HG03457 (cell line): ENCODE results near the gene TMOD2.

ENCODE experiments used
- ATAC-seq: cut with Tn5 transposase; IDR thresholded peaks from one replicate; pipeline ENCODE4 v1.9.1; 2021; ENCODE audit warnings: moderate number of reproducible peaks; ENCODE audit not compliant: unreplicated experiment

The TMOD2 gene

GRCh38 chr15:51750792-51751696 is at the start of gene TMOD2:
Gene TMOD2 (plus strand): TSS chr15:51751597. CDS start chr15:51766442, 14,845 bp downstream.
- ATAC-seq, result peak; percentile 52

DNA sequence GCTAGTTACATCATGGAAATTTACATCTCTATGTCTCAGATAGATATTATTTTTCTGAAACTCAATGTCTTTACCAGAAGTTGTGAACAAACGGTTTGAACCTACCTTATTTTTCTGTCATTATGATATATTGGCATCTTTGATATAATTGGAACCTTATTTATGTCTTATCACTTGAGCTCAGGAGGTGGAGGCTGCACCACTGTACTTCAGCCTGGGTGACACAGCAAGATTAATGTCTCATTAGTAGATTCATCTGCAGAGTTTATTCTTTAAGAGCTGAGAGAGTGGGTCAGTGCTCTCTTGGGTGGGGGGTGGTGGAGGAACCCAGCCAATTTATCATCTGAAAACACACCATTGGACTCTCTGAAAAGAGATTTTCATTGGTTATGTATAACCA is 48.7 kb upstream of the TMOD2 start:
- no peak for ATAC-seq

DNA sequence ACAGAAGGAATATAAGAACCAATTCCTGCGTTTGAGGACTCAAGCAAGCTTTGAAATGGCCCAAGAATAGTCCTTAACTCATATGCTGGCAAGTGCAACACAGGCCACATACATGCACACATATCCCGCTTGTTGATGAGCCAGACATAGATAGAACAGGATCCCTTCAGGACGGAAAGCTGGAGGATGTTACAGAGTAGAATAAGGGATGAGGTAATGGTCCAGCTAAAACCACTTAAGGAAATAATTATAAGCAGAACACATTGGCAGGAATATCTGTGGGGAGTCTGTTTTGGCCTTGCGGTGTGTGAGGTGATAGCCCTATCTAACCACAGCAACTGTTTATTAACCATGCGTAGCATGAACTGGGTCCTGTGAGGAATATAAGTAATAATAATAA is 45.1 kb upstream of the TMOD2 start:
- ATAC-seq, result no peak

DNA sequence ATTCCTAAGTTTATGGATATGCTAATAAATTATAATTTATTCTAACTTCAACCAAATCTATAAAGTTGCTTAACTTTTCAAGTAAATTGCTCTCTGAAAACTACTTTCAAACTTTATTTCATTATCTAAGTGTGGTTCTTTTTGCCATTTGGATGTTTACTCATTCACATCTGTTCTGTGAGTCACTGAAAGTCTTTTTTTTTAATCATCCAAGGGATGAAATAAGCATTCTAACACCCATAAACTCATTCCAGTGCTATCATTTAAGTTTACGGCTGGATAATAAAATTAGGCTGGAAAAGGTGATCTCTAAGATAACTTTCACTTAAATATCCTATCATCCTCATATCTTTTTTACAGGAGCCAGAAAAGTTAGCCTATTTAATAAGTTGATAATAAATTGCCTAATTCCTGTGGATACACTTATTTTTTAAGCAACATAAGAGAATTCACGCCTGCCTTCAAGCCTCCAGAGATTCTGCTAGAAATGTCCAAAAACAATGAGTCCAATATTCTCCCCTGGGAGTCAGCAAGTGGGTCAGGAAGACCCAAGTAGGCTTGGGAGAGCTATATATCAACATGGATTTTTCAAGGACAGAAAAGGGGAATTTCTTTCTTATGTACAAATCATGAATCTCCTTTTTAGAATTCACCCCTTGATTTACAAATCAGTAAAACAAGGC is 44.3 kb upstream of the TMOD2 start:
- no peak for ATAC-seq

DNA sequence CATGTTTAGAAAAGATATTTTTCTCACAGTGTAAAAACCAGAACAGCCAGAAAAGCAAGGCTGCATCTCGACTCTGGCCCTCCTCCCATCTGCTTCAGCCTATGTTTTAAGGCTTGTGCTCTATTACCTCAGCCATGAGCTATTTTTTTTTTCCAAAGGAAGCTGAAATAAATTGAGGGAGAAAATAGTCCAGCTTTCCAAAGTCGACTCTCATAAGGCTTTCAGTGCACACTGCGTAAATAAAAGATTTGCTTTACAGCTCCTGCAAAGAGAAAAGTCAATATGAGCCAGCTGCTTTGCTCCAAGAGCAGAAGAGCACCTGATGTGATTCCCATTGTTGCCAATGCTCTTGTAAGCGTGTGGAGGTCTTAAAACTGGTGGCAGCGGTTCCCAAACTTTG is 43.4 kb upstream of the TMOD2 start:
- ATAC-seq, result no peak

GRCh38 chr15:51709031-51709430 is 42.4 kb upstream of the TMOD2 start:
- ATAC-seq, result no peak

DNA sequence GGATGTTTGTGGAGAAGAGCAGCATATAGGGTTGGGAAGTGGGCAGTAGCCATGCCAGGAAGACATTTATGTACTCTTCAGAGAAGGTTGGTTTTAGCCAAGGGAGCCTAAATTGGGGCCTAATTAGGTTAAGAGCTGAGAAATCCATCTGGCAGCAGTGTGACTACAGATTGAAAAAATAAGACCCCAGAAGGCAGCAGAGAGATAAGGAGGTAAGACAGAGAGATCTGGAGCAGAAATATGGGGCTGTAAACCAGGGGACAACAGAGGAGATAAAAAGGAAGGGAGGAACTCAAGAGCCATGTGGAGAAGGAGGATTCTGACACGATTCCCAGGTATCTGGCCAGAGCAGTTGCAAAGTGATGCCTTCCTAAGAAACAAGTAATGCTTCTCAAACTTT is 37.2 kb upstream of the TMOD2 start:
- ATAC-seq, result no peak

- no peak for ATAC-seq
These were observed 36.5 kb upstream of the TMOD2 start for GRCh38 chr15:51714911-51715310.

- no peak for ATAC-seq
These were observed 33.2 kb upstream of the TMOD2 start for GRCh38 chr15:51718219-51718618.

DNA sequence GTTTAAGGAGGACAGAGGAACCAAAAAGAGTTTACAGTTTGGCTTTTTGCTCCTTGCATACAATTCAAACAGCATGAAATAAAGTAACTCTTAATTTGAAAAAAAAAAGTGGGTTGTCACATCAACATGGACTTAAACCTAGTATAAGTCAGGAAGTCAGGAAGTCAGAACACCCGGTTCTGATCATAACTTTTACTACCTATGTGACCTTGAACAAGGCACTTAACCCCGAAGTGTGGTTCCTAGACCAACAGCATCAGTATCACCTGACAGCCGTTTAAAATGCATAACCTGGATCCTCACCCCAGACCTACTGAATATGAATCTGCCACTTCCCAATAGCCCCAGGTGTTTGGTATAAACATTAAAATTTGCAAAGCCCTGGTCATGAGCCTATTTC is 32.7 kb upstream of the TMOD2 start:
- ATAC-seq, result no peak

DNA sequence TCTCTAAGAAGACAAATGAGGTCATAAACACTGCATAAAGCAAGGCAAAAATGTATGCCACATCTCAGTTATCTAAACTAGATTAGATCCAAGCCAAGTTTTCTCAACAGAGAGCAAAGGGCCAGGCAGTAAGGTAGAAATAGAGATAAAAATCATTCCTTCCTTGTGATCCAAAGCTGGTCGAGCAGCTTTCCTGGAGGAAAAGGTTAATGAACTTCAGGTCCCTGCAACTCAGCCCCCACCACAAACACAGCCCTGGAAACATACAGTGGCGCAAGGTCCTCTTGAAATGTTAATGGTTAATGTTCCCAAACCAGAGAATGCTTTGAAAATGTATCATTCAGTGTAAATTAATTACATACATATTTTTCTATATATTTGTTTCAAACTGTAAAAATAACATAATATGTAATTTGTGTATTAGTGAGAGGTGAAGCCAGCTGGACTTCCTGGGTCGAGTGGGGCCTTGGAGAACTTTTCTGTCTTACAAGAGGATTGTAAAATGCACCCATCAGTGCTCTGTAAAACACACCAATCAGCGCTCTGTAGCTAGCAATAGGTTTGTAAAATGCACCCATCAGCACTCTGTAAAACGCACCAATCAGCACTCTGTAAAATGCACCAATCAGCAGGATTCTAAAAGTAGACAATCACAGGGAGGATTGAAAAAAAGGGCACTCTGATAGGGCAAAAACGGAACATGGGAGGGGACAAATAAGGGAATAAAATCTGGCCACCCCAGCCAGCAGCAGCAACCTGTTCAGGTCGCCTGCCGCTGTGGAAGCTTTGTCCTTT is 31.0 kb upstream of the TMOD2 start:
- no peak for ATAC-seq

GRCh38 chr15:51721199-51721960 is 30.0 kb upstream of the TMOD2 start:
- ATAC-seq, result no peak

DNA sequence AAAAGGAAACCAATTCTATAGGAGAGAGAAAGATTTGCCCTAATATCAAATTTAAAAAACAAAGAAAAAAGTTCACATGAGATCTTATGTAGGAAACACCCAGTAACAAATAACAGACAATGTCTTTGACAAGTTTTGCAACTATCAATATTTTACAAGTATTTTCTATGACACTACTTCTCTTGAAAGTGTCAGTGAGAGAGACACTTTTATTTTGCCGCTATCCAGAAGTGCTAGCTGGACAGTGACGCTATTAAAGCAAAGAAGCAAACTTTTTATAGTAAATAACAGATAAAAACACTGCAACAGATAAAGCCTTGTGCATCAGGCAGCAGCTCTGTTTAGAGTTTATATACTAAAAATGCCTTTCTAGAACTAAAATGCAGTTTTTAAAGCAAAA is 27.2 kb upstream of the TMOD2 start:
- ATAC-seq, result no peak

GRCh38 chr15:51724673-51725072 is 26.7 kb upstream of the TMOD2 start:
- no peak for ATAC-seq

GRCh38 chr15:51726302-51727073 is 24.9 kb upstream of the TMOD2 start:
- ATAC-seq, result peak; percentile 60

- no peak for ATAC-seq
These were observed 24.1 kb upstream of the TMOD2 start for GRCh38 chr15:51727141-51727897.

DNA sequence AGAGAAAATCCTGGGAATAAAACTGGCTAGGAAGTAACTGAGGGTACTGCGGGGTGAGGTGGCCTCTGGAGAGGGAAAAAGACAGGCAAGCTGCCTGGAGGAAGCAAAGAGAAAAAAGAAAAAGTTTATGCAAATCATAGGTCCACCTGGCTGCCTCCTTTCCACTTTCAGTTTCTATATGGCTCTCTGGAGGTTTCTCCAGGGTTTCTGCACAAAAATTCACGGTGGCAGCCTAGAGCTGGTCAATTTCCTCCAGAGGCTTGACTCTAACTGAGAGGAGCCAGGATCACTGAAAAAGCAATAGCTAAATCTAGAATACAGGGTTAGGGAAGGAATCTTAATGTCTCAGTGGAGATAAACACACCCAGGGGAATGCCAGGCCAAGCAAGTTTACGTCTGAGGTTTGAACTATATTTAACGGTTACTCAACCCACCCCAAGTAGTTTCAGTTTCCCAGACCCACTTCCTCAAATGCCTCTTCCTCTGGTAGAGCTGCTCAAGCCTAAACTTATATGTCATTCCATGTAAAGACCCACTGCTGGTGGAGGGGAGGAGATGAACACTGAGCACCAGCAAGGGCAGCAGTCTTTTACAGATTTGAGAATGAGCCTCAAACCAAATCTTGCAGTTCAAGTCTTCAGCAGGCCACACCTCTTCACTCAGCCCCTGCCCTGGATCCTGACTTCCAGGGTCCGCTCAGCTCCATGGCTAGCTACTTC is 19.7 kb upstream of the TMOD2 start:
- ATAC-seq, result peak; percentile 50

- ATAC-seq, result no peak
These were observed 18.8 kb upstream of the TMOD2 start for GRCh38 chr15:51732646-51733045.
